H1 (cell line): ENCODE measurements around the gene CTTNBP2. TPM values are rescaled to one million over a fixed set of nuclear protein-coding genes. Genes with fewer than 3 reads are reported as not detected.

ENCODE experiments used
- KDM5A ChIP-seq: fragments of 200-600 bp; IDR thresholded peaks from 2 replicates; pipeline ENCODE4 v1.7.1; 2012; ENCODE audit warnings: mild to moderate bottlenecking, low read length, inconsistent platforms, mixed read lengths
- RBBP5 ChIP-seq: IDR thresholded peaks from 2 replicates; pipeline ENCODE4 v1.7.1; 2012; ENCODE audit warnings: low read depth, mild to moderate bottlenecking, inconsistent platforms, low read length, moderate library complexity, borderline replicate concordance
- RNF2 ChIP-seq: fragments of 200-900, 300-1000 bp; sonication (generic); IDR thresholded peaks from 2 replicates; pipeline ENCODE4 v1.7.1; 2016; ENCODE audit warnings: borderline replicate concordance, low read depth, mild to moderate bottlenecking, antibody characterized with exemption, low read length; ENCODE audit not compliant: poor library complexity, severe bottlenecking; ENCODE audit errors: missing control alignments
- SAP30 ChIP-seq: fragments of 300-600 bp; sonication (generic); IDR thresholded peaks from 2 replicates; pipeline ENCODE4 v1.7.1; 2012; ENCODE audit warnings: low read length, moderate library complexity, mild to moderate bottlenecking, inconsistent platforms; ENCODE audit not compliant: insufficient read depth, insufficient replicate concordance
- polyA plus RNA-seq, 7 experiments: library from polyadenylated mRNA; depleted of rRNA in 3 of 7; stranded (reverse) in 5 of 7; unstranded in 2 of 7; fragments of >200 nt in 5 of 7; fragments of 200-250 nt in 2 of 7; gene quantifications; 1 replicate in 5 of 7; 2 replicates in 1 of 7; 4 replicates in 1 of 7; pipeline versions ENCODE4 v1.2.1 to v1.2.3, GENCODE V29; 2011 to 2013; ENCODE audit warnings: missing spikeins in 2 of 7, mixed read lengths in 2 of 7
- total RNA-seq: library from RNA; stranded (reverse); fragmentation: NEBNext Ultra II Directional; extraction: Animal tissue kit (Norgen Biotek cat#: 25700); gene quantifications from 2 replicates; pipeline ENCODE4 v1.2.1, GENCODE V29; 2021

The CTTNBP2 gene
- total and polyA plus RNA-seq, 2 of the 8 experiments (the other 6 are each of a cell fraction or from before 2014, with no cell fraction given): 15.3 to 35.1 TPM

- TF ChIP-seq KDM5A (no peak), RNF2 (no peak), SAP30 (no peak), RBBP5 (no peak)
Measured at GRCh38 chr7:117796889-117797288, 76.4 kb downstream of the CTTNBP2 start (continued).
